Testis (tissue), 3 donors: Measurements from ENCODE around the gene SPATS2L. TPM values are rescaled to one million over a fixed set of nuclear protein-coding genes. Genes with fewer than 3 reads are reported as not detected.
A peak's percentile ranks its signal among the peaks of the same experiment; 100 is the strongest.

ENCODE experiments used
- DNase-seq: peaks from one replicate; pipeline ENCODE4 v3.0.0-alpha.2; 2019
- H3K27ac ChIP-seq, 2 donors: fragments of 200-600 bp; sonication (generic); one replicate each; pipeline ENCODE4 v1.5.1; 2019
- H3K27me3 ChIP-seq: fragments of 200-600 bp; sonication (generic); one replicate; pipeline ENCODE4 v1.5.1; 2019
- H3K36me3 ChIP-seq: fragments of 200-600 bp; sonication (generic); one replicate; pipeline ENCODE4 v1.5.1; 2017; ENCODE audit warnings: low read depth; ENCODE audit errors: missing control alignments
- H3K4me1 ChIP-seq: fragments of 200-600 bp; sonication (generic); one replicate; pipeline ENCODE4 v1.5.1; 2019
- H3K4me3 ChIP-seq, 2 donors: fragments of 200-600 bp; sonication (generic); one replicate each; pipeline ENCODE4 v1.5.1; 2017 to 2019
- H3K9me3 ChIP-seq: fragments of 200-600 bp; sonication (generic); one replicate; pipeline ENCODE4 v1.5.1; 2017
- CTCF ChIP-seq, 3 experiments: fragments of 450-650 bp in 2 of 3; fragments of 200-600 bp in 1 of 3; sonication (generic) in 1 of 3; IDR thresholded peaks; one replicate each; pipeline ENCODE4 v1.5.1; 2016 to 2019; ENCODE audit warnings: antibody characterized with exemption in 3 of 3, mild to moderate bottlenecking in 2 of 3, moderate library complexity in 1 of 3
- POLR2A ChIP-seq: fragments of 450-650 bp; IDR thresholded peaks from one replicate; pipeline ENCODE4 v1.6.1; 2017; ENCODE audit warnings: antibody characterized with exemption, mild to moderate bottlenecking, moderate library complexity
- WGBS, 2 donors: methylation state at CpG; one replicate each; pipeline ENCODE4 v1.1.5; 2018; 5-methylcytosine and 5-hydroxymethylcytosine counted together
- intact Hi-C: fragments of 100-400 bp; cut with DNase I; formaldehyde crosslinking; loops from one replicate; pipeline ENCODE4 v1.15.1; 2023; ENCODE audit warnings: low total_unique reads
- polyA plus RNA-seq: library from polyadenylated mRNA; stranded (reverse); fragments of 350-450 nt; fragmentation: Illumina TruSeq; extraction: RNeasy Lipid Tissue Mini Kit (QIAGEN cat#74804); gene quantifications from one replicate; pipeline ENCODE4 v1.2.3, GENCODE V29; 2014; ENCODE audit warnings: low read depth, low replicate concordance; ENCODE audit not compliant: insufficient read depth
- total RNA-seq, 2 donors: library from RNA; depleted of rRNA; stranded (reverse); fragments of >200 nt; gene quantifications; one replicate each; pipeline ENCODE4 v1.2.3, GENCODE V29; 2016

SPATS2L gene
- total and polyA plus RNA-seq, 3 donors from 2014 or later, result 49.7 to 67.6 (median 52.9) TPM

GRCh38 chr2:200353874-200354273 lies 47.4 kb downstream of the SPATS2L start:
- intact Hi-C loops, result no loop called here
- H3K27me3 ChIP-seq, result no peaks in the 10 kb centered on the region
- no peaks in the 10 kb centered on the region for H3K36me3 ChIP-seq
- DNase-seq, result no peak
- WGBS, 2 donors, result 94 to 100% methylated on average over 2 of the region's 2 CpGs
- H3K27ac ChIP-seq, result no peak overlapping the region
- TF ChIP-seq CTCF (IDR thresholded peaks at IDR 0.05) (no peak), POLR2A (no peak)
- peaks cover 28% of the 10 kb centered on the region for H3K4me1 ChIP-seq
- H3K9me3 ChIP-seq, result no peaks in the 10 kb centered on the region
- no peak overlapping the region for H3K4me3 ChIP-seq

GRCh38 chr2:200354833-200355751 lies 48.6 kb downstream of the SPATS2L start:
- WGBS, 2 donors, result 84 to 85% methylated on average over 11 of the region's 11 CpGs
- TF ChIP-seq CTCF (IDR thresholded peaks at IDR 0.05) (no peak), POLR2A (no peak)
- Histone ChIP-seq H3K27me3 (no peaks in the 10 kb centered on the region), H3K9me3 (no peaks in the 10 kb centered on the region), H3K36me3 (no peaks in the 10 kb centered on the region), H3K4me3 (no peak overlapping the region), H3K4me1 (peaks cover 28% of the 10 kb centered on the region), H3K27ac (no peak overlapping the region)
- intact Hi-C loops, result no loop called here
- DNase-seq, result no peak

- H3K4me1 ChIP-seq, result peaks cover 28% of the 10 kb centered on the region
- H3K27me3 ChIP-seq, result no peaks in the 10 kb centered on the region
- no peak for DNase-seq
- 91% methylated on average over 1 of the region's 1 CpG for WGBS, 2 donors
- H3K9me3 ChIP-seq, result no peaks in the 10 kb centered on the region
- no peaks in the 10 kb centered on the region for H3K36me3 ChIP-seq
- peak overlapping the region in 1 of 2 donors; percentile 62 for H3K27ac ChIP-seq
- TF ChIP-seq CTCF (IDR thresholded peaks at IDR 0.05) (no peak), POLR2A (no peak)
- intact Hi-C loops, result no loop called here
- no peak overlapping the region for H3K4me3 ChIP-seq
These were observed 49.8 kb downstream of the SPATS2L start for GRCh38 chr2:200356321-200356720.

GRCh38 chr2:200356857-200357384 lies 50.4 kb downstream of the SPATS2L start:
- Histone ChIP-seq H3K27me3 (no peaks in the 10 kb centered on the region), H3K9me3 (no peaks in the 10 kb centered on the region), H3K27ac (peak overlapping the region in 1 of 2 donors; percentile 62), H3K36me3 (no peaks in the 10 kb centered on the region), H3K4me3 (no peak overlapping the region), H3K4me1 (peaks cover 28% of the 10 kb centered on the region)
- no peak for DNase-seq
- no peak for TF ChIP-seq CTCF (IDR thresholded peaks at IDR 0.05)
- TF ChIP-seq POLR2A, result no peak
- WGBS, 2 donors, result 25 to 35% methylated on average over 1 of the region's 1 CpG
- intact Hi-C loops, result no loop called here
